Measurements from ENCODE around the gene ATP8B3.

DNA sequence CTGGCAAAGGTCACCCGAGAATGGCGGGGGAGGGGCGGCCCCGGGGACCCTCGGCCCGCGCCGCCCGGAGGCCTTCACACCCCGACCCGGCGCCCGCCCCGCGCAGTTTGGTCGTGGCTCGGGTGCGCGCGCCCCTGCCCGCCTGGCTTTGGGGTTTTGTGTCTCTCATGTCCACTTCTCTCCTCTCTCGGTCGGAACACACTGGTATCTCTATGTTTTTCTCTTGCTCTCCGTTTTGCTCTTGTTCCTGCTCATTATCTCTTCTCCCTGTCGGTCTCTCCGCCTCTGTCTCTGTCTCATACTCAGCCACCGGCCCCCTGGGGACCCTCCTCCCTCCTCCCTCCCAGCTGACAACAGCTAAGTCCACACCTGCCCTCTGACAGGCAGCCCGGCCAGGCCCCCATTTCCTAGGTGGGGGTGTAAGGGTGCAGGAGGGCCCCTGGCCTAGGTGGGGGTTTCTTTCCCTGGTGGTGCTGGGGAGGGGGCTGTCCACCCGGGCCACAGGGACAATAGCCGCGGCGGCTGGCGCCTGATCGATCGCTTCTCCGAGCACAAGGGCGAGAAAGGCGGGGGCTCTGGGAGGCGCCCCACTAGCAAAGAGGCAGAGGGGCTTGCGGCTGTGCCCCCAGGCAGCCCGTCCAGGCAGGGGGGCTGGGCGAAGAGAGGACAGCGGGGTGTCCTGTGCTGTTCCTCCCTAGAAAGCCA is 56.5 kb downstream of the ATP8B3 start:
- TF ChIP-seq POLR2AphosphoS5 (IDR thresholded peaks at IDR 0.05; ENCODE audit: low read depth, low read length) (no peak), POLR2A (IDR thresholded peaks at IDR 0.05; ENCODE audit: low read depth, low read length) (no peak), TAF1 (IDR thresholded peaks at IDR 0.05; ENCODE audit: low read depth, low read length) (no peak), SPI1 (IDR thresholded peaks at IDR 0.05; ENCODE audit: low read depth, low read length) (no peak)
